ENCODE data around the gene ABHD12.

DNA sequence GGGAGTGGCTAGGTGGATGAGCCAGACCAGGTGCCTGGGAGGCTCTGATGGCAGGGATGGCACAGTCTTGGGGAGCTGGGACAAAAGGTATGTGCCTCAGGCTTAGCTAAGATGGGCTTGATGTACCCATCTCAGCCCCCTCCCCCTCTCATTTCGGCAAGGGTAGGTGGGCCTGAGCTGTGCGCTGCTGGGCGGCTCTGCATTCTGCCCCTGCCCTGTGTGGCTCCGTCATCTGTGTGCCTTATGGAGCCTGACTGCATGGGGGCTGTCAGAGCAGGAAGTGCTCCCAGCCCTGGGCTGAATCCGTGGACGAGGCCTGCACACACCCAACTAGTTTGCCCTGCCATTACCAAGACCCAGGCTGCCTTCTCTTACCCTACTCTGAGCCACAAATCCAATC lies 88.0 kb downstream of the ABHD12 start:
- TF ChIP-seq, protein P1, sequence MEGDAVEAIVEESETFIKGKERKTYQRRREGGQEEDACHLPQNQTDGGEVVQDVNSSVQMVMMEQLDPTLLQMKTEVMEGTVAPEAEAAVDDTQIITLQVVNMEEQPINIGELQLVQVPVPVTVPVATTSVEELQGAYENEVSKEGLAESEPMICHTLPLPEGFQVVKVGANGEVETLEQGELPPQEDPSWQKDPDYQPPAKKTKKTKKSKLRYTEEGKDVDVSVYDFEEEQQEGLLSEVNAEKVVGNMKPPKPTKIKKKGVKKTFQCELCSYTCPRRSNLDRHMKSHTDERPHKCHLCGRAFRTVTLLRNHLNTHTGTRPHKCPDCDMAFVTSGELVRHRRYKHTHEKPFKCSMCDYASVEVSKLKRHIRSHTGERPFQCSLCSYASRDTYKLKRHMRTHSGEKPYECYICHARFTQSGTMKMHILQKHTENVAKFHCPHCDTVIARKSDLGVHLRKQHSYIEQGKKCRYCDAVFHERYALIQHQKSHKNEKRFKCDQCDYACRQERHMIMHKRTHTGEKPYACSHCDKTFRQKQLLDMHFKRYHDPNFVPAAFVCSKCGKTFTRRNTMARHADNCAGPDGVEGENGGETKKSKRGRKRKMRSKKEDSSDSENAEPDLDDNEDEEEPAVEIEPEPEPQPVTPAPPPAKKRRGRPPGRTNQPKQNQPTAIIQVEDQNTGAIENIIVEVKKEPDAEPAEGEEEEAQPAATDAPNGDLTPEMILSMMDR (IDR thresholded peaks at IDR 0.05), result no peak
- TF ChIP-seq POLR2AphosphoS5 (IDR thresholded peaks at IDR 0.05), result no peak
